ENCODE measurements around the gene SMAD6. TPM values are rescaled to one million over a fixed set of nuclear protein-coding genes. Genes with fewer than 3 reads are reported as not detected.

SMAD6 gene
- total RNA-seq, 1 experiment from 2014 or later, result 58.6 TPM

DNA sequence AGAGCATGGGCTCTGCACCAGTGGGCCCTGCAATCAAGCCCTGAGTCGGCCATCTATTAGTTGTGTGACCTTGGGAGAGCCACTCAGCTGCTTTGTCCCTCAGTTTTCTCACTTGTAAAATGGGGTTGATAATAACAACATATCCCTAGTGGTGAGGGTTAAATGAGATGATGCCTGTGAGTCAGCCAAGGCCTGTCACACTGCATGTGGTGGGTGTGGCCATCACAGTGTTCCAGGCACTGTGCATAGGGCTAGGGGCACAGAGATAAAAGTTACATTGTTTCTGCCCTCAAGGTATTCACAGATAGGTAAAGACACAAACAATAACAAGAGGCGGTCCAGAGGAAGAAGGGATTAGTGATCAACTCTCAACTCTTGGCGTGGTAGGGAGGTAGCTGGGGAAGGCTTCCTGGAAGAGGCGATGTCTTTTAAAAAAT lies 19.5 kb downstream of the SMAD6 start:
- BruUV-seq (replicated peaks), result no TSS peak
- H3K9me3 Mint-ChIP-seq (ENCODE audit: low read depth, unreplicated experiment), result no peaks in the 10 kb centered on the region
- CTCF ChIA-PET, result interaction anchor here (1.5 to 2.5 kb wide), 3 partner anchors 10 to 17 kb away, joined by 5 to 10 read pairs (median 9); no protein-coding TSS in a partner anchor
- DNase-seq, result peak; percentile 36
- H3K4me1 Mint-ChIP-seq (ENCODE audit: low read depth, unreplicated experiment), result peaks cover 73% of the 10 kb centered on the region
- H3K27ac Mint-ChIP-seq (ENCODE audit: unreplicated experiment), result peak overlapping the region; percentile 39
- no peak overlapping the region for H3K4me3 Mint-ChIP-seq (ENCODE audit: low read depth, unreplicated experiment)
- intact Hi-C loops (cut with micrococcal nuclease; ENCODE audit: unreplicated experiment), result loop anchor here (5.0 kb wide), 1 partner anchor 51 kb away; no protein-coding TSS in a partner anchor
- TF ChIP-seq, protein P1, sequence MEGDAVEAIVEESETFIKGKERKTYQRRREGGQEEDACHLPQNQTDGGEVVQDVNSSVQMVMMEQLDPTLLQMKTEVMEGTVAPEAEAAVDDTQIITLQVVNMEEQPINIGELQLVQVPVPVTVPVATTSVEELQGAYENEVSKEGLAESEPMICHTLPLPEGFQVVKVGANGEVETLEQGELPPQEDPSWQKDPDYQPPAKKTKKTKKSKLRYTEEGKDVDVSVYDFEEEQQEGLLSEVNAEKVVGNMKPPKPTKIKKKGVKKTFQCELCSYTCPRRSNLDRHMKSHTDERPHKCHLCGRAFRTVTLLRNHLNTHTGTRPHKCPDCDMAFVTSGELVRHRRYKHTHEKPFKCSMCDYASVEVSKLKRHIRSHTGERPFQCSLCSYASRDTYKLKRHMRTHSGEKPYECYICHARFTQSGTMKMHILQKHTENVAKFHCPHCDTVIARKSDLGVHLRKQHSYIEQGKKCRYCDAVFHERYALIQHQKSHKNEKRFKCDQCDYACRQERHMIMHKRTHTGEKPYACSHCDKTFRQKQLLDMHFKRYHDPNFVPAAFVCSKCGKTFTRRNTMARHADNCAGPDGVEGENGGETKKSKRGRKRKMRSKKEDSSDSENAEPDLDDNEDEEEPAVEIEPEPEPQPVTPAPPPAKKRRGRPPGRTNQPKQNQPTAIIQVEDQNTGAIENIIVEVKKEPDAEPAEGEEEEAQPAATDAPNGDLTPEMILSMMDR (IDR thresholded peaks at IDR 0.05; ENCODE audit: unreplicated experiment), result no peak
- no peaks in the 10 kb centered on the region for H3K27me3 Mint-ChIP-seq (ENCODE audit: unreplicated experiment)
- peaks cover 52% of the 10 kb centered on the region for H3K36me3 Mint-ChIP-seq (ENCODE audit: insufficient read depth, unreplicated experiment)

DNA sequence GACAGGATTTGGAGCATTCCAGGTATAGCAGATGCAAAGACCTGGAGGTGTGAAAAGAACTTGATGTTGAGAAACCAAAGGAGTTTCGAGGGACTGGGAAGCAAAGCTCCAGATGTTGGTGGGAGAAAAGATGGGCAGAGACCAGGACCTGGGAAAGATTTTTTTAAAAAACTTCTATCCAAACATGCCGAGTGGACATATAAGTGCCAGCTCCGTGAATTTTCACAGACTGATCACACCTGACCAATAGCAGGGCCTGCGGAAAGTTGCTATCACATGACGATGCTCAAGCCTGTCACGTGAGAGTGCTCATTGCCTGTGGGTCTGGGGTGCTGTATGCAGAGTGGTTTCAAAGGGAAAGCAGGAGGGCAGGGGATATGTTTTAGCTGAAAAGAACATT lies 19.9 kb downstream of the SMAD6 start:
- CTCF ChIA-PET, result interaction anchor here (1.5 to 2.5 kb wide), 3 partner anchors 10 to 17 kb away, joined by 5 to 10 read pairs (median 9); no protein-coding TSS in a partner anchor
- H3K4me1 Mint-ChIP-seq (ENCODE audit: low read depth, unreplicated experiment), result peaks cover 74% of the 10 kb centered on the region

DNA sequence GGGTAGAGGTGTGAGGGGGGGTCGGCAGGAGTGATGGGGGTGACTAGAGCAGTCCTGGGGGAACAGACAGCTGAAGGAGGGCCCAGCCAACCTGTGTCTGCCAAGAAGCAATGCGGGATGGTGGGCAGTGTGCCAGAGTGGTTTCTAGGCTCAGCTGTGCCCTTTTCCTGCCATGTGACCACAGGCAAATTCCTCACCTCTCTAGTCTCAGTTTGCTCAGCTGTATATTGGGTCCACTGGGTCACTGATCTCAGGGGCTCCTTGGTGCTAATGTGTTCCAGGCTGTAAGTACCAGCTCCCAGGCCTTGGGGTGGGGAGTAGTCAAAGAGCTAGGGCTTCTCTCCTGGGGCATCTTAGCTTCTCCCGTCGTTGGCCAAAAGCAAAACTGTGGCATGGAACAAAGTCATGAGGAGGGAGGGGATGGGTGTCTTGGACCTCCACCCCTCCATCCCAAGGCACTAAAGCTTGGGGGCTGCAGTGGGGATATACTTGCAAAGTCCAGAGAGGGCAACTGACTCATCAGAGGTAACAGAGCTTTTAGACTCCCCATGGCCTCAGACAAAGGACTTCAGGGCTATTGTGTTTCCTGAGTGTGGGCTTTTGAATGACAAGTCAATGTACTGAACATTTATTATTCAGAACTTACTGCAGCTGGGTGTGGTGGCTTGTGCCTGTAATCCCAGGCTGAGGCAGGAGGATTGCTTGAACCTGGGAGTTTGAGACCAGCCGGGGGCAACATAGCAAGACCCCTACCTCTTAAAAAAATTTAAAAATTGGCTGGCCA lies 20.9 kb downstream of the SMAD6 start:
- CTCF ChIA-PET, result interaction anchor here (0.5 to 1.5 kb wide), 5 partner anchors 8 to 169 kb away, joined by 3 to 7 read pairs (median 3); no protein-coding TSS in a partner anchor
- DNase-seq, result no peak
- H3K9me3 Mint-ChIP-seq (ENCODE audit: low read depth, unreplicated experiment), result no peaks in the 10 kb centered on the region
- peaks cover 72% of the 10 kb centered on the region for H3K4me1 Mint-ChIP-seq (ENCODE audit: low read depth, unreplicated experiment)
- H3K27ac Mint-ChIP-seq (ENCODE audit: unreplicated experiment), result peak overlapping the region; percentile 72
- intact Hi-C loops (cut with micrococcal nuclease; ENCODE audit: unreplicated experiment), result loop anchor here (5.0 kb wide), 1 partner anchor 49 kb away; no protein-coding TSS in a partner anchor
- TF ChIP-seq, protein P1 (IDR thresholded peaks at IDR 0.05; ENCODE audit: unreplicated experiment), result no peak
- H3K27me3 Mint-ChIP-seq (ENCODE audit: unreplicated experiment), result no peaks in the 10 kb centered on the region
- H3K36me3 Mint-ChIP-seq (ENCODE audit: insufficient read depth, unreplicated experiment), result peaks cover 49% of the 10 kb centered on the region
- H3K4me3 Mint-ChIP-seq (ENCODE audit: low read depth, unreplicated experiment), result no peak overlapping the region
- no TSS peak for BruUV-seq (replicated peaks)

More for the DNA sequence above, 19.9 kb downstream of the SMAD6 start:
- Mint-ChIP-seq H3K27me3 (ENCODE audit: unreplicated experiment) (no peaks in the 10 kb centered on the region), H3K27ac (ENCODE audit: unreplicated experiment) (peak overlapping the region; percentile 39), H3K36me3 (ENCODE audit: insufficient read depth, unreplicated experiment) (peaks cover 48% of the 10 kb centered on the region), H3K9me3 (ENCODE audit: low read depth, unreplicated experiment) (no peaks in the 10 kb centered on the region), H3K4me3 (ENCODE audit: low read depth, unreplicated experiment) (no peak overlapping the region)
- BruUV-seq (replicated peaks), result no TSS peak
- DNase-seq, result no peak
- TF ChIP-seq, protein P1 (IDR thresholded peaks at IDR 0.05; ENCODE audit: unreplicated experiment), result no peak
- intact Hi-C loops (cut with micrococcal nuclease; ENCODE audit: unreplicated experiment), result loop anchor here (5.0 kb wide), 1 partner anchor 50 kb away; no protein-coding TSS in a partner anchor

- intact Hi-C loops (cut with micrococcal nuclease; ENCODE audit: unreplicated experiment), result loop anchor here (5.0 kb wide), 1 partner anchor 48 kb away; no protein-coding TSS in a partner anchor
- BruUV-seq (replicated peaks), result no TSS peak
- no peaks in the 10 kb centered on the region for H3K9me3 Mint-ChIP-seq (ENCODE audit: low read depth, unreplicated experiment)
- DNase-seq, result no peak
- peaks cover 48% of the 10 kb centered on the region for H3K36me3 Mint-ChIP-seq (ENCODE audit: insufficient read depth, unreplicated experiment)
- peak overlapping the region; percentile 44 for H3K4me3 Mint-ChIP-seq (ENCODE audit: low read depth, unreplicated experiment)
- peaks cover 61% of the 10 kb centered on the region for H3K4me1 Mint-ChIP-seq (ENCODE audit: low read depth, unreplicated experiment)
- TF ChIP-seq, protein P1 (IDR thresholded peaks at IDR 0.05; ENCODE audit: unreplicated experiment), result no peak
- H3K27ac Mint-ChIP-seq (ENCODE audit: unreplicated experiment), result peak overlapping the region; percentile 72
- CTCF ChIA-PET, result interaction anchor here (0.5 to 1.5 kb wide), 8 partner anchors 10 to 214 kb away, joined by 3 to 4 read pairs (median 3); partner anchors contain the start of gene SMAD6
- H3K27me3 Mint-ChIP-seq (ENCODE audit: unreplicated experiment), result no peaks in the 10 kb centered on the region
Observed at GRCh38 chr15:66723826-66724731, 22.0 kb downstream of the SMAD6 start.
